Activated CD8-positive, alpha-beta memory T cell treated with anti-CD3 and anti-CD28 coated beads, Interleukin-2, amount 50 U/mL, for 48 hours (primary cell): ENCODE data around the gene SLC24A1.
"Not testable (repeated sequence)": the region's sequence is repeated elsewhere in the genome, so short reads cannot be mapped to it uniquely, and the experiment has no call there.

ENCODE experiments used
- DNase-seq: peaks from one replicate; pipeline ENCODE4 v3.0.0-alpha.2; 2020

The SLC24A1 gene

GRCh38 chr15:65621638-65622037, at the start of gene SLC24A1:
Gene SLC24A1, plus strand, starts transcription at chr15:65621938. Its CDS starts 2,143 bp downstream, at chr15:65624081.
- DNase-seq = no peak

GRCh38 chr15:65571971-65572370, 49.8 kb upstream of the SLC24A1 start:
- no peak for DNase-seq

GRCh38 chr15:65576664-65577063, 45.1 kb upstream of the SLC24A1 start:
- no peak for DNase-seq

GRCh38 chr15:65577129-65577996, 44.4 kb upstream of the SLC24A1 start:
- no peak for DNase-seq

GRCh38 chr15:65578904-65579728, 42.6 kb upstream of the SLC24A1 start:
- no peak for DNase-seq

- DNase-seq = no peak
Measured at GRCh38 chr15:65579762-65580161, 42.0 kb upstream of the SLC24A1 start.

GRCh38 chr15:65580287-65580686, 41.5 kb upstream of the SLC24A1 start:
- no peak for DNase-seq

GRCh38 chr15:65583701-65584100, 38.0 kb upstream of the SLC24A1 start:
- DNase-seq = no peak

- no peak for DNase-seq
Measured at GRCh38 chr15:65584241-65584640, 37.5 kb upstream of the SLC24A1 start.

GRCh38 chr15:65587094-65587493, 34.6 kb upstream of the SLC24A1 start:
- DNase-seq = no peak

- DNase-seq = no peak
Measured at GRCh38 chr15:65595960-65596359, 25.8 kb upstream of the SLC24A1 start.

- no peak for DNase-seq
Measured at GRCh38 chr15:65598468-65598867, 23.3 kb upstream of the SLC24A1 start.

GRCh38 chr15:65599677-65600076, 22.1 kb upstream of the SLC24A1 start:
- no peak for DNase-seq

- DNase-seq = no peak
Measured at GRCh38 chr15:65603134-65603533, 18.6 kb upstream of the SLC24A1 start.

- no peak for DNase-seq
Measured at GRCh38 chr15:65603559-65603958, 18.2 kb upstream of the SLC24A1 start.

- DNase-seq = peak; percentile 98
Measured at GRCh38 chr15:65610871-65611718, 10.6 kb upstream of the SLC24A1 start, which contains the start of gene INTS14. Gene INTS14, minus strand, starts transcription at chr15:65611131. Its CDS starts 3,751 bp downstream, at chr15:65607380.

GRCh38 chr15:65611888-65612615, 9.7 kb upstream of the SLC24A1 start:
- no peak for DNase-seq

- no peak for DNase-seq
Measured at GRCh38 chr15:65612616-65612946, 9.2 kb upstream of the SLC24A1 start.

GRCh38 chr15:65612949-65613744, 8.6 kb upstream of the SLC24A1 start:
- DNase-seq = no peak

- DNase-seq = not testable (repeated sequence)
Measured at GRCh38 chr15:65615887-65616286, 5.9 kb upstream of the SLC24A1 start.

GRCh38 chr15:65618560-65619109, 3.1 kb upstream of the SLC24A1 start:
- DNase-seq = no peak
